Umbilical cord (tissue), 2 donors: ENCODE results near the gene ZFAND6. TPM values are rescaled to one million over a fixed set of nuclear protein-coding genes. Genes with fewer than 3 reads are reported as not detected.
"Not testable (repeated sequence)": the region's sequence is repeated elsewhere in the genome, so short reads cannot be mapped to it uniquely, and the experiment has no call there.

Source experiments
- DNase-seq: peaks from one replicate; pipeline ENCODE4 v3.0.0-alpha.2; 2015; ENCODE audit warnings: low spot score
- total RNA-seq: library from RNA; depleted of rRNA; stranded (reverse); fragments of >200 nt; gene quantifications from one replicate; pipeline ENCODE4 v1.2.3, GENCODE V29; 2014; ENCODE audit warnings: low replicate concordance; ENCODE audit not compliant: insufficient read depth

Gene ZFAND6
- total RNA-seq, 1 donor from 2014 or later: 180 TPM

- DNase-seq: no peak
Observed at GRCh38 chr15:80098341-80098740, 38.9 kb downstream of the ZFAND6 start.

- DNase-seq: no peak
Observed at GRCh38 chr15:80099241-80099640, 39.8 kb downstream of the ZFAND6 start.

GRCh38 chr15:80099662-80100061 lies 40.2 kb downstream of the ZFAND6 start:
- DNase-seq: not testable (repeated sequence)

- DNase-seq: no peak
Observed at GRCh38 chr15:80100247-80100646, 40.8 kb downstream of the ZFAND6 start.

- DNase-seq: no peak
Observed at GRCh38 chr15:80105193-80105592, 45.7 kb downstream of the ZFAND6 start.

- DNase-seq: no peak
Observed at GRCh38 chr15:80105595-80105994, 46.1 kb downstream of the ZFAND6 start.

- DNase-seq: no peak
Observed at GRCh38 chr15:80106051-80106450, 46.6 kb downstream of the ZFAND6 start.

- DNase-seq: no peak
Observed at GRCh38 chr15:80107204-80107603, 47.7 kb downstream of the ZFAND6 start.

GRCh38 chr15:80107774-80108173 lies 48.3 kb downstream of the ZFAND6 start:
- no peak for DNase-seq

- no peak for DNase-seq
Observed at GRCh38 chr15:80109388-80109787, 49.9 kb downstream of the ZFAND6 start.

GRCh38 chr15:80110920-80111319 lies 51.4 kb downstream of the ZFAND6 start:
- DNase-seq: no peak

GRCh38 chr15:80114114-80114513 lies 54.6 kb downstream of the ZFAND6 start:
- no peak for DNase-seq

- no peak for DNase-seq
Observed at GRCh38 chr15:80115021-80115420, 55.5 kb downstream of the ZFAND6 start.

- no peak for DNase-seq
Observed at GRCh38 chr15:80118956-80119355, 59.5 kb downstream of the ZFAND6 start.

GRCh38 chr15:80120636-80121035 lies 61.2 kb downstream of the ZFAND6 start:
- DNase-seq: no peak

- DNase-seq: no peak
Observed at GRCh38 chr15:80121546-80121945, 62.1 kb downstream of the ZFAND6 start.

GRCh38 chr15:80123034-80123433 lies 63.6 kb downstream of the ZFAND6 start:
- DNase-seq: no peak

GRCh38 chr15:80127253-80127652 lies 67.8 kb downstream of the ZFAND6 start:
- not testable (repeated sequence) for DNase-seq

- DNase-seq: no peak
Observed at GRCh38 chr15:80127911-80128310, 68.4 kb downstream of the ZFAND6 start.

- DNase-seq: no peak
Observed at GRCh38 chr15:80132382-80132781, 72.9 kb downstream of the ZFAND6 start.

- DNase-seq: no peak
Observed at GRCh38 chr15:80136854-80137253, 77.4 kb downstream of the ZFAND6 start.

GRCh38 chr15:80138961-80139360 lies 79.5 kb downstream of the ZFAND6 start:
- DNase-seq: no peak

GRCh38 chr15:80140909-80141308 lies 81.4 kb downstream of the ZFAND6 start:
- no peak for DNase-seq

GRCh38 chr15:80141916-80142598 lies 82.6 kb downstream of the ZFAND6 start:
- no peak for DNase-seq
